AG04450 (cell line): ENCODE results near the gene KBTBD7. TPM values are rescaled to one million over a fixed set of nuclear protein-coding genes. Genes with fewer than 3 reads are reported as not detected.
"Not testable (repeated sequence)": the region's sequence is repeated elsewhere in the genome, so short reads cannot be mapped to it uniquely, and the experiment has no call there.

ENCODE experiments used
- CTCF ChIA-PET: fragments of 300-600, 350-600 bp; formaldehyde crosslinking; extraction: SDS; loops from one replicate; lab custom pipeline; 2022; ENCODE audit warnings: antibody characterized with exemption, inconsistent platforms; lab: Charles Lee
- POLR2A ChIA-PET: fragments of 350-600 bp; formaldehyde crosslinking; extraction: SDS; loops from one replicate; lab custom pipeline; 2021; ENCODE audit warnings: antibody characterized with exemption, inconsistent platforms; lab: Yijun Ruan, JAX
- DNase-seq: peaks from one replicate; pipeline ENCODE4 v3.0.0-alpha.2; 2011; ENCODE audit warnings: low read depth, low spot score
- H3K27ac ChIP-seq: one replicate; pipeline ENCODE4 v1.5.1; 2012; ENCODE audit warnings: low read depth, low read length, control low read depth
- H3K27me3 ChIP-seq: one replicate; pipeline ENCODE4 v1.6.0; 2012; ENCODE audit warnings: low read length; ENCODE audit not compliant: control insufficient read depth, insufficient read depth
- H3K4me3 ChIP-seq: 2 replicates; pipeline ENCODE4 v1.5.1; 2011; ENCODE audit warnings: mild to moderate bottlenecking, low read depth, low read length, control low read depth
- H3K9me3 ChIP-seq: 2 replicates; pipeline ENCODE4 v1.5.1; 2012; ENCODE audit warnings: low read length; ENCODE audit not compliant: control insufficient read depth, insufficient read depth
- polyA plus RNA-seq: library from polyadenylated mRNA; depleted of rRNA; stranded (reverse); fragments of >200 nt; gene quantifications from 2 replicates; pipeline ENCODE4 v1.2.3, GENCODE V29; 2011
- TF ChIP-seq, protein P1 (sequence below): IDR thresholded peaks from 2 replicates; pipeline ENCODE4 v1.5.1; 2011; ENCODE audit warnings: low read depth, low read length, control low read depth, inconsistent platforms

Gene KBTBD7
- polyA plus RNA-seq, 1 experiment = 6.9 TPM

DNA sequence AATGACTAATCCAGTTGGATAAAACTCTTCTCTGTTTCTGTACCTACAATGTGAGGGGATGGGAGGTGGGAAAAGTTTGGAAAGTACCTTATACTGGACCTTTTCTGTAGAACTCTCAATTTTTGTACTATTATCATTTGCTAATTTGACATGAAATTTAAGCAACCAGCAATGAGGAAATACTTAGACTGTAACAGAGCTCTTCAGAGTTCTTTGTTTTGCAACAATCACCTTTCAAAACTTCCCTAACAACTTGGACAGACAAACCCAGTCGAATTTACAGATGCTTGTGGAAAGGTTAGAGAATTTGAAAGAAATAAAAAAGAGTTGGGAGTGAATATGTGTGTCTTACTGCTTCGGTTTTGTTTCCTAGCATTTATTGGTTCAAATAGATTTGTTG, 16.8 kb downstream of the KBTBD7 start:
- Histone ChIP-seq H3K4me3 (no peak overlapping the region), H3K27ac (no peak overlapping the region), H3K27me3 (no peaks in the 10 kb centered on the region), H3K9me3 (peaks cover 6% of the 10 kb centered on the region; the same call in 1 of the 2 replicates)
- ChIA-PET POLR2A (no interaction called here), CTCF (no interaction called here)
- DNase-seq = no peak
- TF ChIP-seq, protein P1, sequence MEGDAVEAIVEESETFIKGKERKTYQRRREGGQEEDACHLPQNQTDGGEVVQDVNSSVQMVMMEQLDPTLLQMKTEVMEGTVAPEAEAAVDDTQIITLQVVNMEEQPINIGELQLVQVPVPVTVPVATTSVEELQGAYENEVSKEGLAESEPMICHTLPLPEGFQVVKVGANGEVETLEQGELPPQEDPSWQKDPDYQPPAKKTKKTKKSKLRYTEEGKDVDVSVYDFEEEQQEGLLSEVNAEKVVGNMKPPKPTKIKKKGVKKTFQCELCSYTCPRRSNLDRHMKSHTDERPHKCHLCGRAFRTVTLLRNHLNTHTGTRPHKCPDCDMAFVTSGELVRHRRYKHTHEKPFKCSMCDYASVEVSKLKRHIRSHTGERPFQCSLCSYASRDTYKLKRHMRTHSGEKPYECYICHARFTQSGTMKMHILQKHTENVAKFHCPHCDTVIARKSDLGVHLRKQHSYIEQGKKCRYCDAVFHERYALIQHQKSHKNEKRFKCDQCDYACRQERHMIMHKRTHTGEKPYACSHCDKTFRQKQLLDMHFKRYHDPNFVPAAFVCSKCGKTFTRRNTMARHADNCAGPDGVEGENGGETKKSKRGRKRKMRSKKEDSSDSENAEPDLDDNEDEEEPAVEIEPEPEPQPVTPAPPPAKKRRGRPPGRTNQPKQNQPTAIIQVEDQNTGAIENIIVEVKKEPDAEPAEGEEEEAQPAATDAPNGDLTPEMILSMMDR = no peak

- H3K9me3 ChIP-seq, H3K4me3 ChIP-seq, CTCF ChIA-PET, DNase-seq, H3K27me3 ChIP-seq, POLR2A ChIA-PET, H3K27ac ChIP-seq: not testable (repeated sequence)
Measured at GRCh38 chr13:41175576-41175975, 18.8 kb downstream of the KBTBD7 start.

GRCh38 chr13:41162151-41162550, 32.2 kb downstream of the KBTBD7 start:
- TF ChIP-seq, protein P1 = no peak
- CTCF ChIA-PET = no interaction called here

GRCh38 chr13:41159174-41159573, 35.2 kb downstream of the KBTBD7 start:
- CTCF ChIA-PET = no interaction called here
- no peak for DNase-seq
- POLR2A ChIA-PET = no interaction called here
- Histone ChIP-seq H3K27ac (no peak overlapping the region), H3K9me3 (no peaks in the 10 kb centered on the region), H3K27me3 (no peaks in the 10 kb centered on the region), H3K4me3 (no peak overlapping the region)
- TF ChIP-seq, protein P1 = no peak

More at GRCh38 chr13:41162151-41162550, 32.2 kb downstream of the KBTBD7 start:
- Histone ChIP-seq H3K4me3 (no peak overlapping the region), H3K27me3 (no peaks in the 10 kb centered on the region), H3K9me3 (no peaks in the 10 kb centered on the region), H3K27ac (no peak overlapping the region)
- DNase-seq = no peak
- POLR2A ChIA-PET = no interaction called here

DNA sequence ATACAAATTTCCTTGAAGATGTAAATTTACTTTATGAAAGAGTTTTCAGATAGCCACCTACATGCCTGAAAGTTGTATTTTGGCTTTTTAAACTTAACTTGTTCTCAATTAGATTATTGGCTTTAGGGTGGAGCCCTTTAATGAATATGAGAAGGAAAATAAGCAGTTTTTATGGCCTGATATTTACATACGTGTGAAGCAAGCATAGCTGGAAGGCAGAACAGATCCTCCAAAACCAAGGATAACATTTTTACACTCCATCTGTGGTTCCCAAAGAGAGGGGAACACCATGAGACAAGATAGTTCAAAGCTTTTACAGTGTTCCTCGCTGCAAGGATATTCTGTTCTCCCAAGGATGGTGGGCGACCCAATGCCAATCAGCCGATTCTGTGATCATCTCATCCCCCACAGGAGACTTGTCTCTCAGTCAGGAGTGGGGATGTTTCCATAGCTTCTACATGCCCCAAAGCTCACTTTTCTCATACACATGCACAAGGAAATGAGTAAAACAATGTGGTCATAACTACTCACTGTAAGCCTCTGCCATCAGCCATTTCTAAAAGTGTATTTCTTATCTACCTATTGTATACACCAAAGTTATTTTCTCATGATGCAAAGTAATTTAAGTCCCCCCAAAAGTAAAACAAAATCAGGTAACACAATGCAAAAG, 37.2 kb downstream of the KBTBD7 start:
- CTCF ChIA-PET = no interaction called here
- H3K4me3 ChIP-seq = no peak overlapping the region
- H3K9me3 ChIP-seq = no peaks in the 10 kb centered on the region
- TF ChIP-seq, protein P1 = no peak
- POLR2A ChIA-PET = no interaction called here
- no peak overlapping the region for H3K27ac ChIP-seq
- DNase-seq = no peak
- H3K27me3 ChIP-seq = no peaks in the 10 kb centered on the region
